ENCODE measurements around the gene RUSC2.

DNA sequence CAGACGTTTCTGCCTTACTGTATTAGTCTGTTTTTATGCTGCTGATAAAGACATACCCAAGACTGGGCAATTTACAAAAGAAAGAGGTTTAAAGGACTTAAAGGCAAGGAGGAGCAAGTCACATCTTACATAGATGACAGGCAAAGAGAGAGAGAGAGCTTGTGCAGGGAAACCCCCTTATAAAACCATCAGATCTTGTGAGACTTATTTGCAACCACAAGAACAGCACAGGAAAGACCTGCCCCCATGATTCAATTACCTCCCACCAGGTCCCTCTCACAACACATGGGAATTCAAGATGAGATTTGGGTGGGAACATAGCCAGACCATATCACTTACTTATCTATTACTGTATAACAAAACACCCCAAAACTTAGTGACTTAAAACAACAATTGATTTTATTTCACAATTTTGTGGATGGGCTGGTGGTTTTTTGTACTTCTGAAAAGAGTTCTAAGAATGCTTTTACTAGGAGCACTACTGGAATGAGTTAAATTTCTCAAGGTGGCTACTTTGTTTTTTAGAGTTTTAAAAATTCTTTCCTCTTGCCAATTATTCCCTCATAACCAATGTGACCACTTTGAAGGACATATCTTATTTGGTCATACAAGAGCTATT, 10.3 kb downstream of the RUSC2 start:
- no peak for TF ChIP-seq CTCF (conservative IDR thresholded peaks at IDR 0.05; ENCODE audit: low read length)
- no peak for TF ChIP-seq EZH2phosphoT487 (IDR thresholded peaks at IDR 0.05; ENCODE audit: borderline replicate concordance, low read depth, low read length)

All from OCI-LY7 (cell line).